Measurements from ENCODE around the gene TLR4. TPM values are rescaled to one million over a fixed set of nuclear protein-coding genes. Genes with fewer than 3 reads are reported as not detected.

The TLR4 gene
- total RNA-seq, 1 experiment from 2014 or later = 0.07 TPM

DNA sequence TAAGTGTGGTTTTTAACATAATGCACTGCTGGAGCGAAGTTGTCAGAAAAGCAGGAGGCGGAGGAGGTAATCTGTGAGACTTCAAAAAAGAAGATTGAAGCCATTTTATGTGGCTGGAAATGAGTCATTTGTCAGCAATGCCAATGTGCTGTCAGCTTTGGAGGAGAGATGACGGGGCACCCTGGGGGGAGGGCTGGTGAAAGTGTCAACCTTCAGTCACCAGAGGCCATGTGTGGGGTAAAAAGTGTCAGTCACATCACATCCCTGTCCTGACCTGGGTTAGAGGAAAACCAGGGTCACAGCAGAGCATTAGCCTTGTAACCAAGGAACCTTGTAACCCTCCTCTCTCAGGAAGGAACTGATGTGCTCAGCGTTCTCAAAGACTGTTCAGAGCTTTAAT lies 59.1 kb downstream of the TLR4 start:
- Histone ChIP-seq H4K8ac (replicated peaks; ENCODE audit: insufficient read length, low read depth, low read length) (no peak overlapping the region), H3K4ac (ENCODE audit: low read depth, low read length) (no peak overlapping the region), H2BK20ac (ENCODE audit: low read depth, low read length, poor library complexity, severe bottlenecking) (no peak overlapping the region), H2BK12ac (ENCODE audit: insufficient read length, low read depth, low read length) (no peak overlapping the region), H4K91ac (ENCODE audit: insufficient read length, low read depth, low read length) (no peak overlapping the region), H4K5ac (ENCODE audit: insufficient read length, low read depth, low read length) (no peak overlapping the region), H3K79me2 (ENCODE audit: insufficient read depth, low read length) (no peaks in the 10 kb centered on the region), H2AFZ (ENCODE audit: low read length) (no peak overlapping the region), H3K79me1 (ENCODE audit: insufficient read depth, low read depth, low read length, poor library complexity, severe bottlenecking) (no peaks in the 10 kb centered on the region), H3K9me3 (ENCODE audit: control insufficient read depth, low read depth, low read length) (no peaks in the 10 kb centered on the region), H3T11ph (ENCODE audit: low read length) (no peak overlapping the region), H3K9ac (ENCODE audit: extremely low read depth, insufficient read length, low read length) (no peak overlapping the region), H3K18ac (ENCODE audit: insufficient read length, low read depth, low read length) (no peak overlapping the region), H2BK15ac (ENCODE audit: low read depth, low read length) (no peak overlapping the region), H4K20me1 (ENCODE audit: control insufficient read depth, insufficient read depth, insufficient read length) (no peaks in the 10 kb centered on the region), H3K56ac (ENCODE audit: insufficient read length, low read depth, low read length) (no peak overlapping the region), H2BK5ac (ENCODE audit: insufficient read length, low read length) (no peak overlapping the region), H3K4me1 (ENCODE audit: insufficient read depth, low read length) (no peaks in the 10 kb centered on the region), H3K23ac (ENCODE audit: insufficient read length, low read depth, low read length) (no peak overlapping the region), H3K14ac (ENCODE audit: insufficient read depth, low read length) (no peak overlapping the region), H2AK5ac (ENCODE audit: insufficient read length, low read length) (no peak overlapping the region), H3K23me2 (ENCODE audit: insufficient read length, low read depth, low read length, poor library complexity, severe bottlenecking) (no peaks in the 10 kb centered on the region), H2BK120ac (ENCODE audit: low read depth, low read length, poor library complexity, severe bottlenecking) (no peak overlapping the region), H3K27me3 (ENCODE audit: insufficient read depth, low read length) (no peaks in the 10 kb centered on the region), H3K27ac (ENCODE audit: insufficient read length, low read depth, low read length) (no peak overlapping the region), H3K4me2 (ENCODE audit: insufficient read depth, insufficient read length, low read length) (no peak overlapping the region)
- WGBS (ENCODE audit: extremely low coverage, insufficient read length, low lambda C conversion rate) = no CpG with 5 or more reads among the region's 4 CpGs
- H3K27me3 Mint-ChIP-seq (ENCODE audit: low read depth) = peaks cover 3% of the 10 kb centered on the region; the same call in 1 of the 2 replicates
- H3K36me3 Mint-ChIP-seq (ENCODE audit: insufficient read depth in 1 of 3, low read depth in 3 of 3) = no peaks in the 10 kb centered on the region
- H3K4me3 Mint-ChIP-seq = no peak overlapping the region
- DNase-seq = no peak
- H3K9me3 Mint-ChIP-seq = no peaks in the 10 kb centered on the region
- H3K4me1 Mint-ChIP-seq = 0 out of 4 replicates have a peak, but pooled peaks cover 0 to 2% of the 10 kb centered on the region in 2 experiments
- H3K27ac Mint-ChIP-seq = no peak overlapping the region
- no peak for TF ChIP-seq CTCF (conservative IDR thresholded peaks at IDR 0.05)
